Stimulated activated CD4-positive, alpha-beta T cell treated with anti-CD3 and anti-CD28 coated beads, Interleukin-15, amount 100 ng/mL, for 48 hours (primary cell): Measurements from ENCODE around the gene FARP1.

ENCODE experiments used
- DNase-seq, 2 donors: peaks; one replicate each; pipeline ENCODE4 v3.0.0-alpha.2; 2020; ENCODE audit warnings: low read depth in 2 of 2

The FARP1 gene, protein sequence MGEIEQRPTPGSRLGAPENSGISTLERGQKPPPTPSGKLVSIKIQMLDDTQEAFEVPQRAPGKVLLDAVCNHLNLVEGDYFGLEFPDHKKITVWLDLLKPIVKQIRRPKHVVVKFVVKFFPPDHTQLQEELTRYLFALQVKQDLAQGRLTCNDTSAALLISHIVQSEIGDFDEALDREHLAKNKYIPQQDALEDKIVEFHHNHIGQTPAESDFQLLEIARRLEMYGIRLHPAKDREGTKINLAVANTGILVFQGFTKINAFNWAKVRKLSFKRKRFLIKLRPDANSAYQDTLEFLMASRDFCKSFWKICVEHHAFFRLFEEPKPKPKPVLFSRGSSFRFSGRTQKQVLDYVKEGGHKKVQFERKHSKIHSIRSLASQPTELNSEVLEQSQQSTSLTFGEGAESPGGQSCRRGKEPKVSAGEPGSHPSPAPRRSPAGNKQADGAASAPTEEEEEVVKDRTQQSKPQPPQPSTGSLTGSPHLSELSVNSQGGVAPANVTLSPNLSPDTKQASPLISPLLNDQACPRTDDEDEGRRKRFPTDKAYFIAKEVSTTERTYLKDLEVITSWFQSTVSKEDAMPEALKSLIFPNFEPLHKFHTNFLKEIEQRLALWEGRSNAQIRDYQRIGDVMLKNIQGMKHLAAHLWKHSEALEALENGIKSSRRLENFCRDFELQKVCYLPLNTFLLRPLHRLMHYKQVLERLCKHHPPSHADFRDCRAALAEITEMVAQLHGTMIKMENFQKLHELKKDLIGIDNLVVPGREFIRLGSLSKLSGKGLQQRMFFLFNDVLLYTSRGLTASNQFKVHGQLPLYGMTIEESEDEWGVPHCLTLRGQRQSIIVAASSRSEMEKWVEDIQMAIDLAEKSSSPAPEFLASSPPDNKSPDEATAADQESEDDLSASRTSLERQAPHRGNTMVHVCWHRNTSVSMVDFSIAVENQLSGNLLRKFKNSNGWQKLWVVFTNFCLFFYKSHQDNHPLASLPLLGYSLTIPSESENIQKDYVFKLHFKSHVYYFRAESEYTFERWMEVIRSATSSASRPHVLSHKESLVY

DNA sequence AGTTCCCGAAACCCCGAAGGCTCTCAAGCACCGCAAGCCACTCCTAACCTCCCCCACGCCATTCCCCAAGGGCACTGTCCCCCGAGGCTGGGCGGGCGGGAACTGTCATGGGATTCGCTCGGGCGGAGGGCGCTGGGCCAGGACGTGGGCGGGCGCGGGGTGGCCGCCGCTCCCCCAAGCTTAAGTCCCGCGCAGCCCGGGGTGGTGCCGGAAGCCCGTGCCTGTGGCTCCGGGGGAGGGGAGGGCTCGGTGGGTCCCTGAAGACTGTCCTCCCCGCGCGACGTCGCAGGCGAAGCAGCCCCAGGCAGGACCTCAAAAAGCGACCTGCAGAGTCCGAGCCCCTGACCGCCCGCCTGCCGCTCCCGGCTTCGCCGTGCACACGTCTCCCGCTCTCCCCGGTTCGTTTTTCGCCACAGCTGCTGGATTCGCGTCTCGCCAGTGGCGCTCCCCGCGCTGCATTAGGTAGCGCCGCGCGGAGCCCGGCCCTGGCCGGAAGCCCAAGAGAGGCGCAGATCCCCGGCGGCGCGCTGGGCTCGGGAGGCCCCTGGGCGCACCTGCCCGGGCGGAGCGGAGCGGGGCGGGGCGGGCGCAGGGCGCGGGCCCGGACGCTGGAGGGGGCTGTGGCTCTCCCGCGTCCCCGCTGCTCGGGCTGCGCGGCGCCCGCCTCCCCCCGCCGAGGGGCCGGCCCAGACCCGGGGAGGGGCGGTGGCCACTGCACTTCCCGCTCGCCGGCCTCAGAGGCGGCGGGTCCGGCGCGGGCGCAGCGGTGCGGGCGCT lies at the start of gene FARP1:
FARP1 (plus strand) TSS at position 715 of the 777 bp plus-strand sequence. CDS start 70,149 bp downstream, outside the sequence.
- peak in 1 of 2 donors; percentile 30 for DNase-seq

DNA sequence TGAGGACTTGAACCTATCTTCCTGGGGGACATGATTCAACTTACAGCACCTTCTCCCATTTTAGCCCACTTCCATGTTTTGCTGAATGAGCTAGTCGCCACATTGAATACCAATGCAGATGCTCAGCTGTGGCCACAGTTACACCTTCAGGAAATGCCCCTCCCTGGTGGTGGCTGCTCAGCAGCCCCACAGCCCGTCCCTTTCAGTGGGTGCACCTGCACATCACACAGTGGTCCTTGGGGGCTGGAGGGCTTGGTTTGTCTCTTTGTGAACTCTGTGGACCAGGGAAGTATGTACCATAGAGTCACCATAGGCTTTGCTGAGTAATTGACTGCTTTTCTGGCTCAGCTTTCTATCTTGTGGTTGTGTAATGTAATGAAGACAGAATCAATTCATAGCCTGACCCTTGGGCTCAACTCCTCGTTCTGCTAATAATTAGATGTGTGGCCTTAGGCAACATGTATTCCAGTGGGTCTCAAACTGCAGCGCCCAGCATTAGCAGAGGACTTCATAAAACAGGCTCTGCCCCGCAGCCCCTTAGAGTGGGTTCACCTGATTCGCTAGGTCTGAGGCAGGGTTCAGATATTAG lies 48.1 kb upstream of the FARP1 start:
- DNase-seq = no peak

DNA sequence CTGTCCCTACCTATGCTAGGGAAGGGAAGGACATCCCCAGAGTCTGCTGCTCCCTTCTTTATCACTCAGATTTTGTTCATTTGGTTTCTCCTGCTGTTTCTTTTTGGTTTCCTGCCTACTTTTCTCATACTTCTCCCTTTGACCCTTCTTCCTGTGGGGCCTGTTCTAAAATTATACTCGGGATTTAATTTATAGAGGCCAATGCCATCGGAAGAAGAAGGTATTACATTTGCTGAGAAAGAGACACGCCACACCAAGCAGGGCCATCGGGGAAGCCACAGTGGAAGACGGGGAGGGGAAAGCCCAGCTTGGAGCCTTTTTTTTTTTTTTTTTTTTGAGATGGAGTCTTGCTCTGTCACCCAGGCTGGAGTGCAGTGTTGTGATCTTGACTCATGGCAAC lies 46.8 kb upstream of the FARP1 start:
- no peak for DNase-seq

GRCh38 chr13:98097749-98098148 lies 45.1 kb upstream of the FARP1 start:
- no peak for DNase-seq

- DNase-seq = no peak
These were observed 44.4 kb upstream of the FARP1 start for GRCh38 chr13:98098516-98098915.

DNA sequence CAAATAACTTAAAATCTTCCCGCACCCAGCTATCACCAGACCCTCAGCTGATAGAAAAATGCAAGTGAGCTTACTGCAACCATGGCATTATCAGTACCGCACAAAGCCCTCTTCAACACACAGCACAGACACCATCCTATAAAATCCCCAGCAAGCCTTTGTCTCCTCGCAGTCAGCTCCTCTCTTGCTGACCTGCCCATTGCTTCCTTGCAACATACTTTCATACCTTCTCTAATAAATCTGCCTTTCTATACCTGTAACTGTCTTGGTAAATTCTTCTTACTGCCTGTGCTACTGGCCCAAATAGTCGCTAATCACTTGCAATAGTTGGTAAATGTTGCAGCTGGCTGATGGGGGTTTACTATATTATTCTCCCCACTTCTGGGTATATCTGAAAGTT lies 43.3 kb upstream of the FARP1 start:
- no peak for DNase-seq

- DNase-seq = no peak
These were observed 42.4 kb upstream of the FARP1 start for GRCh38 chr13:98100481-98100880.

- DNase-seq = no peak
These were observed 39.4 kb upstream of the FARP1 start for GRCh38 chr13:98103531-98103930.

- no peak for DNase-seq
These were observed 38.7 kb upstream of the FARP1 start for GRCh38 chr13:98103942-98104880.

DNA sequence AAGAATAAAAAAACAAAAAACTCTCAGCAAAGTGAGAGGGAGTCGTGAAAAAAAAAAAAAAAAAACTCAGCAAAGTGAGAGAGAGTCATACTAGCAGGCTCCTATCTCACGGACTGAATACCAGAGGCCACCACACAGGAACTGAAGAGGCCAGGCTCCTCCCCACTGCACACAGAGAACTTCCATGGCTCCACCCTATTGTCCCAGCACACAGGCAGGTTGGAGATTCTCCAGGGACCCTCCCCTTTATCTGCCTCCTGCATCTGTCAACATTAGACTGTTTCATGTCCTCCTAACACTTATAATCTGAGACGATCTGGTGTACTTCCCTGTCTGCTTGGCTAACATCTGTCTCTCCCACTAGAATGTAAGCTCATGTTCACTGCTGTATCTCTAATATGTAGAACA lies 37.0 kb upstream of the FARP1 start:
- DNase-seq = no peak

- no peak for DNase-seq
These were observed 34.6 kb upstream of the FARP1 start for GRCh38 chr13:98108341-98108740.

- no peak for DNase-seq
These were observed 33.6 kb upstream of the FARP1 start for GRCh38 chr13:98109226-98109853.

GRCh38 chr13:98110749-98111148 lies 32.1 kb upstream of the FARP1 start:
- no peak for DNase-seq

DNA sequence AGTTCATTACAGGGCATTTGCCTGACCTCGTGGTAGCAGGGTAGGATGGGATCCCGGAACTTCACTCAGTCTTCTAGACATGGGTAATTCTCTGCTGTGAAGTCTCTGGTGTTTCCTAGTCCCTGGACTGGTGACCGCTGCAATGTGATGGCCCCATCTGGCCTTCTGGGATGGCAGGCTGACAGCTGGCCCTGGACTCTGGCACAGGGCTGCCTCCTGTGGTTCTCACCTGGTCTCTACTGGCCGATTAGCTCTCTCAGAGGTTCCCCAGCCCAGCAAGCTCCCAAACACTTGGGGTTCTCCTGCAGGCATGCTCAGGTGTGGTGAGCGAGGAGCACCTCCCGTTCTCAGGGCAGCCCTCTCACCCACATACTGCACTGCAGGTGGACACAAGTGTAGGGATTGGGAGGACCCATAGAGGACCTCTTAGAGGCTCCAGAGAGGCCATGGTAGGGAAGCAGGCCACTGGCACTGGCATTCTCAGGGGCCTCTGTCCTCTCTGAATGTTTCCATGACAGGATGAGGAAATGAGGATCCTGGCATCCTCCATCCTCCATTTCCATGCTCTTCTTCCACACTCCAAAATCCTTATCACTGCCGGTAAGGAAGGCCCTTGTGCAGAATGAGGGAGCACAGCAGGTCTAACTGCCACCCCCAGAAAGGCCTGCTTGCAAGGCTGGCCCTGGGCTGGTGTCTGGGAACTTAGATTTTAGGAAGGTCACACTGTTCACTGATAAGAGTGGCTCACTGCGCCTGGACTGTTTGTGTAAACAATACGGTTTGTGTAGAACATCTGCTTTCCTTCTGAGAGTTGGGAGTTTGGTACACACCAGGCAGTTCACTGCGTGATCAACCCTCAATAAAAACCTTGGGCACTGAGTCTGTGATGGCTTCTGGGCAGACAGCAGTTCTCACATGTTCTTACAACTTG lies 31.5 kb upstream of the FARP1 start:
- no peak for DNase-seq

GRCh38 chr13:98112456-98112855 lies 30.4 kb upstream of the FARP1 start:
- no peak for DNase-seq

DNA sequence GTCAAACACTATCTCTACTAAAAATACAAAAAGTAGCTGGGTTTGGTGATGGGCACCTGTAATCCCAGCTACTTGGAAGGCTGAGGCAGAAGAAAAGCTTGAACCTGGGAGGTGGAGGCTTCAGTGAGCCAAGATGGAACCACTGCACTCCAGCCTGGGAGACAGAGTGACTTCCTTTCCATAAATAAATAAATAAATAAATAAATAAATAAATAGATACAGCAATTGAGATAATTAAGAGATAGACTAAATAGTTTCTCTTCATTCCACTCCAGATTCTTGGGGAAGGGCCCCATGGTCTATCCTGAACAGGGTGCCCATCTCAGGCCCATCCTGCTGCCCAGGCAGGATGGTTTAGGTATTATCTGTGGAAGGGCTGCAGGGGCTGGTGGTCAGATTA lies 24.0 kb upstream of the FARP1 start:
- no peak for DNase-seq

DNA sequence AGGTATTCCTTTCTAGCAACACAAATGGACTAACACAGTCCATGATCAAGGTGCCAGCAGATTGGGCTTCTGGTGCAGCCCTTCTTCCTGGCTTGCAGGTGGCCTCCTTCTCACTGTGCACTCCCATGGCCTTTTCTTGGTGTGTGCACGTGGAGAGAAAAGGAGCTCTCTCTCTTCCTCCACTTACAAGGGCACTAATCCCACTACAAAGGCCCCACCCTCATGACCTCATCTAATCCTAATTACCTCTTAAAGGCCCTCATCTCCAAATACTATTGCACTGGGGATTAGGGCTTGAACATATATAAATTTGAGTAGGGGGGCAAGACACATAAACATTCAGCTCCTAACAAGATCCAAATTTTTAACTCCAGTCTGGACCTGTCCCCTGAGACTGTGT lies 19.7 kb upstream of the FARP1 start:
- no peak for DNase-seq

DNA sequence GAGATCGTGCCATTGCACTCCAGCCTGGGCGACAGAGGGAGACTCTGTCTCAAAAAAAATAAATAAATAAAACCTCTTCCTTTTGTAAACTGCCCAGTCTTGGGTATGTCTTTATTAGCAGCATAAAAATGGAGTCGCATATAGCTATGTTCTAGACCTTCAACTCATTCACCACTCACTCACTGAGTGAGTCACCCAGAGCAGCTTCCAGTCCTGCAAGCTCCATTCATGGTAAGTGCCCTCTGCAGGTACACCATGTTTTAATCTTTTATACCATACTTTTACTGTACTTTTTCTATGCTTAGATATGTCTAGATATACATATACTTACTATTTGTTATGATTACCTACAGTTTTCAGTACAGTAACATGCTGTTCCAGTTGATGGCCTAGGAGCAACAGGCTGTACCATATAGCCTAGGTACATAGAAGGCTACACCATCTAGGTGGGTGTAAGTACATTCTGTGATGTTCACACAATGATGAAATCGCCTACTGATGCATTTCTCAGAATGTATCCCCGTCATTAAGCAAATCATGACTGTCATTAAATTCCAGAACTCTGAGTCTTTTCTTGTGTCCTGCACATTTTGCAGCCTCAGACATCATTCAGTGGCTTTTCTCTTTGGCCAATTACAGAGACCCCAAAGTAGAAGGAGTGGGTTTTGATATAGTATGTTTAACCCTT lies 13.7 kb upstream of the FARP1 start:
- no peak for DNase-seq
